Colonic mucosa (tissue), 4 donors: ENCODE results near the gene ELAVL3. TPM values are rescaled to one million over a fixed set of nuclear protein-coding genes. Genes with fewer than 3 reads are reported as not detected.

ENCODE experiments used
- DNase-seq: peaks from one replicate; pipeline ENCODE4 v3.0.0-alpha.2; 2020
- H3K27ac ChIP-seq: fragments of 200-600 bp; one replicate; pipeline ENCODE4 v1.8.0; 2021
- H3K27me3 ChIP-seq: fragments of 200-600 bp; one replicate; pipeline ENCODE4 v1.8.0; 2021
- H3K36me3 ChIP-seq: fragments of 200-600 bp; one replicate; pipeline ENCODE4 v1.8.0; 2021
- H3K4me1 ChIP-seq: fragments of 200-600 bp; one replicate; pipeline ENCODE4 v1.8.0; 2021; ENCODE audit warnings: mild to moderate bottlenecking
- H3K4me3 ChIP-seq: fragments of 200-600 bp; one replicate; pipeline ENCODE4 v1.8.0; 2021
- H3K9ac ChIP-seq, 2 donors: one replicate each; pipeline ENCODE4 v1.7.0; 2013; ENCODE audit warnings: control low read depth in 2 of 2, low read depth in 2 of 2, low read length in 2 of 2
- H3K9me3 ChIP-seq: fragments of 200-600 bp; one replicate; pipeline ENCODE4 v1.8.0; 2021
- CTCF ChIP-seq: fragments of 200-600 bp; IDR thresholded peaks from one replicate; pipeline ENCODE4 v1.8.0; 2022; ENCODE audit warnings: antibody characterized with exemption, mild to moderate bottlenecking
- intact Hi-C: fragments of 100-400 bp; cut with DNase I; formaldehyde crosslinking; loops from one replicate; pipeline ENCODE4 v1.14.1; 2022
- total RNA-seq, 2 donors: library from RNA; stranded (reverse); fragmentation: NEBNext Ultra II Directional in 1 of 2; extraction: Animal tissue kit (Norgen Biotek cat#: 25700) in 1 of 2; gene quantifications; one replicate each; pipeline ENCODE4 v1.2.1, GENCODE V29; 2021
- donor health status: healthy.
- donor health status: DM: no; HTN: no; CAD: no.
- donor health status: DM: no; HTN: no; CAD: no.

ELAVL3 gene
- total RNA-seq, 2 donors from 2014 or later: 0.25 to 0.50 TPM

GRCh38 chr19:11453468-11454341 lies 27.1 kb downstream of the ELAVL3 start:
- no peak for TF ChIP-seq CTCF
- no peak for DNase-seq

GRCh38 chr19:11452620-11453310 lies 28.1 kb downstream of the ELAVL3 start:
- intact Hi-C loops: no loop called here
- no peaks in the 10 kb centered on the region for H3K4me1 ChIP-seq
- H3K9ac ChIP-seq: no peak overlapping the region
- DNase-seq: no peak
- TF ChIP-seq CTCF: no peak
- no peaks in the 10 kb centered on the region for H3K9me3 ChIP-seq
- no peak overlapping the region for H3K27ac ChIP-seq
- no peak overlapping the region for H3K4me3 ChIP-seq
- no peaks in the 10 kb centered on the region for H3K27me3 ChIP-seq
- H3K36me3 ChIP-seq: no peaks in the 10 kb centered on the region

More at GRCh38 chr19:11453468-11454341, 27.1 kb downstream of the ELAVL3 start:
- Histone ChIP-seq H3K4me1 (no peaks in the 10 kb centered on the region), H3K36me3 (no peaks in the 10 kb centered on the region), H3K4me3 (no peak overlapping the region), H3K27ac (no peak overlapping the region), H3K27me3 (no peaks in the 10 kb centered on the region), H3K9me3 (no peaks in the 10 kb centered on the region), H3K9ac (no peak overlapping the region)
- intact Hi-C loops: no loop called here

- Histone ChIP-seq H3K9me3 (no peaks in the 10 kb centered on the region), H3K36me3 (no peaks in the 10 kb centered on the region), H3K27me3 (no peaks in the 10 kb centered on the region), H3K27ac (no peak overlapping the region), H3K4me1 (no peaks in the 10 kb centered on the region), H3K4me3 (no peak overlapping the region), H3K9ac (no peak overlapping the region)
- intact Hi-C loops: no loop called here
- no peak for DNase-seq
- no peak for TF ChIP-seq CTCF
Observed at GRCh38 chr19:11451871-11452619, 28.8 kb downstream of the ELAVL3 start.

- DNase-seq: no peak
- H3K27ac ChIP-seq: no peak overlapping the region
- no peak overlapping the region for H3K9ac ChIP-seq
- H3K27me3 ChIP-seq: no peaks in the 10 kb centered on the region
- H3K4me1 ChIP-seq: no peaks in the 10 kb centered on the region
- no peaks in the 10 kb centered on the region for H3K9me3 ChIP-seq
- H3K4me3 ChIP-seq: no peak overlapping the region
- no peaks in the 10 kb centered on the region for H3K36me3 ChIP-seq
- intact Hi-C loops: no loop called here
- no peak for TF ChIP-seq CTCF
Observed at GRCh38 chr19:11451327-11451870, 29.4 kb downstream of the ELAVL3 start.
